Activated CD8-positive, alpha-beta memory T cell treated with anti-CD3 and anti-CD28 coated beads, Interleukin-2, amount 50 U/mL, for 24 hours (primary cell): ENCODE data around the gene ELFN2.

Experiments used
- DNase-seq: peaks from one replicate; pipeline ENCODE4 v3.0.0-alpha.2; 2020; ENCODE audit errors: extremely low read depth

Gene ELFN2

GRCh38 chr22:37357446-37358075, 69.7 kb downstream of the ELFN2 start:
- DNase-seq, result no peak

DNA sequence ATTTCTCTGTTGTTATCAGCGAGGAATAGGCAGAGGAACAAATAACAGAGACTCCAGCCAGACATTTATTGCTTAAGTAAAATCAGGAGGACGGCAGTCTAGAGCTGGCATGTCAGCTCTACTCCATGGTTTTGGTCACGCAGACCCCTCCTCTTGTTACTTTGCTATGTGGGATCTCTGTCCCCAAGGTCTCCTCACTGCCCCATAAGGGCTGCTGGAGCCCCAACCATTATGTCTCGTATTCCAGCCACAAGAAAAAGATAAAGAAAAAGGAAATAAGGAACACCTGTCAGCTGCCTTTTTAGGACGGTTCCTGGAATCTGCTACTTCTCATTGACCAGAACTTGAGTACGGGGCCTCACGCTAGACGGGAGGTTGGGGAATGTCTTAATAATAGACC, 70.4 kb downstream of the ELFN2 start:
- no peak for DNase-seq

- DNase-seq, result no peak
Observed at GRCh38 chr22:37355174-37355573, 72.1 kb downstream of the ELFN2 start.

GRCh38 chr22:37354670-37355069, 72.6 kb downstream of the ELFN2 start:
- DNase-seq, result no peak

- no peak for DNase-seq
Observed at GRCh38 chr22:37354261-37354660, 73.0 kb downstream of the ELFN2 start.

- DNase-seq, result no peak
Observed at GRCh38 chr22:37353839-37354238, 73.4 kb downstream of the ELFN2 start.

GRCh38 chr22:37352481-37352880, 74.8 kb downstream of the ELFN2 start:
- no peak for DNase-seq

DNA sequence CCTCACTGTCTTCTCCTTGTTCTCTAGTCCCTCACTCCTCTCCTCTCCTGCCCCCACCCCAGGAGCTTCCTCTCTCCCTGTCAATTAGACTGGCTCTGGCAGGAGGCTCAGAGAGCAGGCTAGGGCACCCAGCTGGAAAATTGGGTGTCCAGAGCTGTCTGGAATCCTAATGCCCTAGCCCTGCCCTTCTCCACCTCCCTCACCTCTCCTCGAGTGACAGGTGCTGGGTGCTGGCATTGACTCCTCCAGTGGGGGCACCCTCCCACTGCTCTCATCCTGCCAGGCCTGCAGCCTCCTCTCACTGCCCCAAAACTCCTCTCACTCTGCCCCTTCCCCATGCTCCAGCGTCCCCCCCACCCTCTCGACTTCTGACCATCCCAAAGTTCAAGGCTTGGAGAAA, 76.0 kb downstream of the ELFN2 start:
- DNase-seq, result no peak

- DNase-seq, result no peak
Observed at GRCh38 chr22:37349043-37349814, 78.0 kb downstream of the ELFN2 start.

DNA sequence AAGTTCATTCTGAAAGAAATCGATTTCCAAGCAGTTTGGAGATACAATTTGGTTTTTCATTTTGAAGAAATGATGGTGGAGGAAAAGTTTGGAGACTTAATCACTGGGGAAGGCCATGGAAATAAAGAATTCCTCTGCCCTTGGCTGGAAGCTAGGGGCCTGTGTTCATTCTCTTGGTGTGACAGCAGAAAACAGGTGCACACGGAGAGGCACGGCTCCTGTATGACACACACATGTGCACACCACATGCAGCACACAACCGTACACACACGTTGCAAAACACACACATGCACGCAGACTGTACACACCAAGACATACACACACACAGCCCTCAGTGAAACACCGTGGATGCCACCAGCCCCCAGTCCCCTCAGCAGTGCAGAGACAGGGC, 80.8 kb downstream of the ELFN2 start:
- no peak for DNase-seq

DNA sequence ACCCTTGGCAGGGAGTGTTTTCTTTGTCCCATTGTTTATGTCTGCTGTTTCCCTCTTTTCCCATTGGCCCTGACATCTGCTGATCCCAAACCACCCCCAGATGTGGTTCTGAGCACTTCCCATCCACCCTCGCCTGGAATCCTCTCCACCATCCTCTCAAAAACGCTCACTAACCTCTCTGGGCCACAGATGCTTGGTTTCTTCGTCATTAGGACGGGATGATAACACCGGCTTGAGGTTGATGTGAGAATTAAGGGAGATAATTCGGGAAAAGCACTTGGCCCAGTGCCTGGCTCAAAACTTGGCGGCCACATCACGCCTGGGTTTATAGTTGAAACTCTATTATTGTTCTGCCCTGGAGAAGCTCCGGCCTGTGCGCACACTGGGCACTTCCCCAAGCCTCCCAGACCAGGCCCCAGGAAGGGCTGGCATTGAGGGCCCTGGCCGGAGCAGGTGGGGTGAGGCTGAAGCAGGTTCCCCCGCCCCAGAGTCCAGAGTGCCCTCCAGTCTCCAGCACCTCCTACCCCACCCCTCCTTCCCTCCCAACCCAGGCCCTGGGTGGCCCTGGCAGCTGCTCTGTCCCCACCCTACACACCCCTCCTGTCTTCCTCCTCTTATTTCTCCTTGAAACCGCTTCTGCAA, 81.3 kb downstream of the ELFN2 start:
- DNase-seq, result no peak

DNA sequence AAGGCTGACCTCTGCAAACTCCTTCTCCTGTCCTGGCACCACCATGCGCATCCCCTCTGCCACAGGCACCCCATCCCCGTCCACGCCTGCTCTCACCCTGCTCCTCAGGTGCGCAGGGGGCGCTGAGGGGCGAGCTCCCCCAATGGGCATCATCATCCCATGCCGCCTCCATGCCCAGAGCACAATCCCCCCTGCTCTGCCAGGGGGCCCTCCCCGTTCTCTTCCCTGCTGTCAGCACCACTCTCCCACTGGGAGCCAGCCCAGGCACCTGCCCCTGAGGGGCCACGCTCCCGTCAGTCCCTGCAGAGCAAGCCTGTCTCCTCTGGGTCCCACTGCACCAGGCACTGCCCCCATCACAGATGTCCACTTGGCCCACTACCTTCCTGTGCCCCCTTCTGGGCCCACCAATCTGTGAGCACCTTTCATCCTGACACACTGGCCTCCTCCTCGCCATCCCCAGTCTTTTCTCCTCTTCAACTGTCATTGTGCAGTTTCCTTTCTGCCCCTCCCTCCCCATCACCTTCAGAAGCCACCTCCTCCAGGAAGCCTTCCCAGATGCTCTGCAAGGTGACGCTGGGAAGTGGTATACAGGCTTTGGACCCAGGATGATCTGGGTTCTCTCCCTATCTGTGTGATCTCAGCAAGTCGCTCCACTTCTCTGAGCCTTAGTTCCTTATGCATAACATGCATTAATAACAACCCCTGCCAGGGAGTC, 82.4 kb downstream of the ELFN2 start:
- DNase-seq, result no peak

DNA sequence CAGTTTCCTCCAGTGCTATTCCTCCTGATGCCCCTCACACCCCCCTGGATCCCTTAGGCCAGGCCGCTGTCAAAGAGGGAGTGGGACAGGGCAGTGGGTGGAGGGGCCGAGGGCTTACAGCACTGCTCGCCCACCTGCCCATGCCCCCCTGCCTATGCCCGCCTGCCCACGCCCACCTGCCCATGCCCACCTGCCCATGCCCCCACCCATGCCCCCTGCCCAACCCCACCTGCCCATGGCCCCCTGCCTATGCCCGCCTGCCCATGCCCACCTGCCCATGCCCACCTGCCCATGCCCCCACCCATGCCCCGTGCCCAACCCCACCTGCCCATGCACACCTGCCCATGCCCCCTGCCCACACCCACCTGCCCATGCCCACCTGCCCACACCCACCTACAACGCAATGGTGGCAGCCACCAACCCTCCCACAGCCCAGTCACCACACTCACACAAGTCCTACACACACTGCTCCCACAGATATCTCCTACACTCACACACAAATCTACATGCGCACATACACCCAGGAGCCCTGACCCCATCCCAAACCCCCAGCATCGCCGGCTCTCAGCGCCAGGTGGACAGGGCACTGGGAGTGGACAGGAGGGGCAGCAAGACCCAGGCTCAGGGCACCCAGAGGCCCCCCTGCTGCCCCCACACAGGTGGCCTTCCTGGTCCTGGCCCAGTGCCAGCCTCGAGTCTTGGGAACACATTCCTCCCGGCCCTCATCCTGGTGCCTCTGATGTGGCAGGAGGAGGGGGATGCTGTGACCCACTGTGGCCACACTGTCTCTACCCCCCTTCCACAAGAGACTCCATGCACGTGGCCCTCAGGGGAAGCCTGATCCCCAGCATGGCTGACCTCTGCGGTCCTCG, 83.2 kb downstream of the ELFN2 start:
- DNase-seq, result no peak

DNA sequence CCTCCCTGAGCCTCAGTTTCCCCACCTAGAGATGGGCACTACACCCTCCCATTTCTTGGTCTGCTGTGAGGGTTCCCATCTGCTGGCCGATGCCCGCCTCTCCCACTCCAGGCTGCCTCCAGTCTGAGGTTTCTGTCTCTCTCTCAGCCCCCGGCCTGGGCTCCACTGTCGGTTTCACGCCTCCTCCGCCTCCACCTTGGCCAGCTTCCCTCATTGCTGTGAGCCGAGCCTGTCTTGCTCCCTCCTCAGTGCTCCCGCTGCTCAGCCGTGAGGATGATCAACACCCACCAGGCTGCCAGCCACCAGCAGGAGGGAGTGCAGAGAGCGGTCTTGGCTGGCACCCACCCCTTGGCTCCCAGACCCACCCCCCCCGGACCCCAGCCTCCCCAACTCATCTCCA, 83.9 kb downstream of the ELFN2 start:
- no peak for DNase-seq

GRCh38 chr22:37342065-37342464, 85.2 kb downstream of the ELFN2 start:
- no peak for DNase-seq

DNA sequence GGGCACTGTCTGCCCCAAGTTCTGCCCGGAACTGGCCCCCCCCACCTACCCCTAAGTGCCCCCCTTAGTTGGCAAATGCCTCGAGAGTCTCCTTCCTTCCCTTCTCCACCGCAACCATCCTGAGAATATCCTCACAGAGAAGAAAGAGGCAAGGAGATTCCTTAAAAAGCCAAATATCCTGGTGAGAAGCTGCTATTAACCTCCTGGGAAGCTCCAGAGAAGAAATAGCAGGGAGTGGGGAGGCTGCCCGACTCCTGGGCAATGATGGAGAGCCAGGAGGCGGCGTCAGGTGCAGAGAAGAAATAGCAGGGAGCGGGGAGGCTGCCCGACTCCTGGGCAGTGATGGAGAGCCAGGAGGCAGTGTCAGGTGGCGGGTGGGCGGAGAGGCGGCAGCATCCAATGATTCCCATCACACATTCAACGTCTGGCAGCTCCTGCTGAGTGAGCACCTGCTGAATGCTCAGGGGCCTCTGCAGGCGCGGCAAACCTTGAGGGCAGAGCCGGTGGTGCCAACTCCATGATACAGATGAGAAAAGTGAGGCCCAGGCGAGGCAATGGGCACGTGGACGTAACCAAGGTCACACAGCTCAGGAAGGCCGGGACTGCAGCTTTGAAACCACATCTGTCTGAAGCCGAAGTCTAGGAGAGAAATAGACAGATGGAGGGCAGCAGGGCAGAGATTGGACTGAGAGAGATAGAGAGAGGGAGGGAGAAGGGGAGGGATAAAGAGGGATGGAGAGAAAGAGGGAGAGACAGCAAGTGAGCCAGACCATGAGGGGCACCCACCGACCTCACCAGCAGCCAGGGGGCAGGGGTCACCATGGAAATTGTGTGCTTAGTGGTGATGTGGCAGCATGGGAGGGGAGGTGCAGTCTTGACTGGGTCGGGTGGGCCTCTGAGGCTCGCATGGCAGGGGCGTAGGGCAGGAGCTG, 86.7 kb downstream of the ELFN2 start:
- no peak for DNase-seq

DNA sequence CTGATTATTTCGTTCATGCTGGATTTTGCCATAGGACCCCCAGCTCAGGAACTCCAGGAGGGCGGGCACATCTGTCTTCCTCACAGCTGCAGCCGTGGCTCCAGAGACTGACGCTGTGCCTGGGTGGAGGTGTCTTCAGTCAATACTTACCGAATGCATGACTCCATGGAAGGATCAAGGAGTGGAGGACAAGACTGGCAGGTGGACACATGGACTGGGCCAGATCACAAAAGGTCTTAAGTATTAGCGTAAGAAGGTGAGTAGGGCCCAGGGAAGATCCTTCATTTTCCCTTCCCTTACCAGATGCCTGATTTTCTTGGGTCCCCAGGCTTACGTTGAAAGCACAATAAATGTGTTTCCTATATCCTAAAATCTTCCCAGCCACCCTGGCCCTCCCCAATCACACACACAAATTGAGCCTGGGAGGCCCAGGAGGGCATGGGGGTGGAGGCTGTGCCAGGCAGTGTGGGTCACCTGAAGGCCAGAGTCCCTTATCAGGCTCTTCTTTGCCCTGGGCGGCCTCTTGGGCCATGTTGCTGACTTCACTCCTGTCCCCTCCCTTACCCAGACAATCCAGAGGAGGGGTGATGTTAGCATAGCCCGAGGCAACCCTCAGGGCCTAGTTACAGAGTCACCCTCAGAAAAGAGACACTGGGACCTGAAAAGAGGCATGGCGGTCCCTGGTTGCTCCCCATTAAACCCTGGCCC, 88.6 kb downstream of the ELFN2 start:
- no peak for DNase-seq

GRCh38 chr22:37337204-37337943, 89.9 kb downstream of the ELFN2 start:
- DNase-seq, result no peak

DNA sequence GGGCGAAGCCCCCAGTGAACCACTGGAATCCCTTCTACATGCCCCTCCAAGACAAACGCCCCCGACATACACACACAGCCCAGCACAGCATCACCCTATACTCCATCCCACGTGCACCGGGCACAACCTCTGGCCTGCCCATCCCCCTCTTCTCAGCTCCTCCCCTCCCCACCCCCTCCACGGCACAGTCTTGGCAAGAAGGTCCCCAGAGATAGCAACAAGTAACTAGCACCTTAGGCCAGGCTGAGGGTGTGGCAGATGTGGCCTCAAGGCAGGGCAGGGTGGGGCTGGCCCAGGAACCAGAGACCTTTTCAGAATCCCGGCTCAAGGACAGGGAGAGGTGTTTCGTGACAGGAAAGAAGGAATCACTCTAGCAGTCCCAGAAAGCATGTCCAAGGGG, 90.7 kb downstream of the ELFN2 start:
- no peak for DNase-seq
